ENCODE results near the gene MARCHF6. TPM values are rescaled to one million over a fixed set of nuclear protein-coding genes. Genes with fewer than 3 reads are reported as not detected.

The MARCHF6 gene
- total and polyA plus RNA-seq, 2 experiments from 2014 or later: 70.8 to 77.5 TPM

DNA sequence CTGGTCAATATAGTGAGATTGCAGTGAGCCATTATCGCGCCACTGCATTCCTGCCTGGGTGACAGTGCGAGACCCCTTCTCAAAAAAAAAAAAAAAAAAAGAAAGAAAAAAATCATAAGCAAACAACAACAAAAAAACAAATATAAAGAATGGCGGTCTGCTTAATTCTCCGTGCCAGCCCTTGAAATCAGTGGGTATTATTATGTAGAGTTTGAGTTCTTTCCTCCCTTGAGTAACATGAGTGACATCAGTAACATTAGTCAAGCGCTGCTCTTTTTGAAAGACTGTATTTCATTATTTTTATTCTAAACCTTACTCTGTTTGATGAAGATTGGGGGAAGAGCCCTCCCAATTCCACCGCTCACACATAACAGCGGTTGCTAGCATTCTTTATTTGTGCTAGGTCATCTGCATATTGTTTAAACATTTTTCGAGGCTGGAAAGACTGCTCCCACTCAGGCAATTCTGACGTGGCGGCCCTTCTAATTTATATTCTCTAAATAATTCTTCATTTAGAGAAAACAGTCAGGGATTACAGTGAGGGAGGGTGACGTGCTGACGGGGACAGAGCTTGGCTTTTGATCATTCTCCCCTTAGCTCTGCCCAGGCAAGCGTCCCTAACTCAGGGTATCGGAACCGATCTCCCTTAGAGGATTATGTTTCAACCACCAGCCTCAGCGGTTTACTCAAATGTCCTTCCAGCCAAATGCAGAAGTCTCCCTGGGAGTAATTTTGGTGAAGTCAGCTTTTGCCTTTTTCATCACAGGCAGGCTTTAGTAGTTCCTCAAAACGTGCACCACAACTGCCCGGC, 860 bp upstream of the MARCHF6 start:
- ATAC-seq: peak; percentile 46
- Mint-ChIP-seq H3K27ac (peak overlapping the region; percentile 96), H3K4me3 (peak overlapping the region; percentile 90)

More for the DNA sequence above, 860 bp upstream of the MARCHF6 start:
- H3K4me1 Mint-ChIP-seq: peaks cover 31% of the 10 kb centered on the region
- Histone ChIP-seq H3K9me2 (ENCODE audit: insufficient read depth) (no peaks in the 10 kb centered on the region), H3K4me2 (peak overlapping the region; percentile 94), H3K27ac (ENCODE audit: low read depth) (peak overlapping the region; percentile 96), H3K79me2 (replicated peaks; ENCODE audit: insufficient read depth) (peaks cover 35% of the 10 kb centered on the region), H2AFZ (peak overlapping the region; percentile 84; the same call in 1 of the 2 replicates), H3K4me3 (peak overlapping the region; percentile 82), H3K4me1 (ENCODE audit: insufficient read depth) (peaks cover 14% of the 10 kb centered on the region), H3K27me3 (ENCODE audit: insufficient read depth) (peaks cover 10% of the 10 kb centered on the region), H3K36me3 (ENCODE audit: insufficient read depth) (no peaks in the 10 kb centered on the region), H3F3A (replicated peaks; ENCODE audit: low read depth) (peaks cover 4% of the 10 kb centered on the region; the same call in 1 of the 2 replicates), H4K20me1 (replicated peaks; ENCODE audit: insufficient read depth) (peaks cover 13% of the 10 kb centered on the region; the same call in 1 of the 2 replicates)
- DNase-seq (ENCODE audit: low spot score): peak; percentile 64
- H3K27me3 Mint-ChIP-seq (ENCODE audit: insufficient read depth, low read depth, poor library complexity): peaks cover 15% of the 10 kb centered on the region
- no peak for TF ChIP-seq NANOG (IDR thresholded peaks at IDR 0.05; ENCODE audit: borderline replicate concordance)
- no peak for TF ChIP-seq POLR2AphosphoS5 (IDR thresholded peaks at IDR 0.05; ENCODE audit: low read depth)
- TF ChIP-seq ETS1 (IDR thresholded peaks at IDR 0.05): no peak
- no peak for TF ChIP-seq EZH2 (IDR thresholded peaks at IDR 0.05; ENCODE audit: low read depth, unreplicated experiment)
- TF ChIP-seq CREB1 (CRISPR knock-in tag; IDR thresholded peaks at IDR 0.05; ENCODE audit: low read depth): no peak
- no peak for TF ChIP-seq STAT1 (IDR thresholded peaks at IDR 0.05; ENCODE audit: unreplicated experiment)
- TF ChIP-seq, protein P1, sequence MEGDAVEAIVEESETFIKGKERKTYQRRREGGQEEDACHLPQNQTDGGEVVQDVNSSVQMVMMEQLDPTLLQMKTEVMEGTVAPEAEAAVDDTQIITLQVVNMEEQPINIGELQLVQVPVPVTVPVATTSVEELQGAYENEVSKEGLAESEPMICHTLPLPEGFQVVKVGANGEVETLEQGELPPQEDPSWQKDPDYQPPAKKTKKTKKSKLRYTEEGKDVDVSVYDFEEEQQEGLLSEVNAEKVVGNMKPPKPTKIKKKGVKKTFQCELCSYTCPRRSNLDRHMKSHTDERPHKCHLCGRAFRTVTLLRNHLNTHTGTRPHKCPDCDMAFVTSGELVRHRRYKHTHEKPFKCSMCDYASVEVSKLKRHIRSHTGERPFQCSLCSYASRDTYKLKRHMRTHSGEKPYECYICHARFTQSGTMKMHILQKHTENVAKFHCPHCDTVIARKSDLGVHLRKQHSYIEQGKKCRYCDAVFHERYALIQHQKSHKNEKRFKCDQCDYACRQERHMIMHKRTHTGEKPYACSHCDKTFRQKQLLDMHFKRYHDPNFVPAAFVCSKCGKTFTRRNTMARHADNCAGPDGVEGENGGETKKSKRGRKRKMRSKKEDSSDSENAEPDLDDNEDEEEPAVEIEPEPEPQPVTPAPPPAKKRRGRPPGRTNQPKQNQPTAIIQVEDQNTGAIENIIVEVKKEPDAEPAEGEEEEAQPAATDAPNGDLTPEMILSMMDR (conservative IDR thresholded peaks at IDR 0.05; ENCODE audit: low read depth in 2 of 2): no peak
- no peak for TF ChIP-seq ZNF114 (CRISPR knock-in tag; IDR thresholded peaks at IDR 0.05)
- TF ChIP-seq JUNB (IDR thresholded peaks at IDR 0.05; ENCODE audit: unreplicated experiment): no peak
- TF ChIP-seq, protein P2, sequence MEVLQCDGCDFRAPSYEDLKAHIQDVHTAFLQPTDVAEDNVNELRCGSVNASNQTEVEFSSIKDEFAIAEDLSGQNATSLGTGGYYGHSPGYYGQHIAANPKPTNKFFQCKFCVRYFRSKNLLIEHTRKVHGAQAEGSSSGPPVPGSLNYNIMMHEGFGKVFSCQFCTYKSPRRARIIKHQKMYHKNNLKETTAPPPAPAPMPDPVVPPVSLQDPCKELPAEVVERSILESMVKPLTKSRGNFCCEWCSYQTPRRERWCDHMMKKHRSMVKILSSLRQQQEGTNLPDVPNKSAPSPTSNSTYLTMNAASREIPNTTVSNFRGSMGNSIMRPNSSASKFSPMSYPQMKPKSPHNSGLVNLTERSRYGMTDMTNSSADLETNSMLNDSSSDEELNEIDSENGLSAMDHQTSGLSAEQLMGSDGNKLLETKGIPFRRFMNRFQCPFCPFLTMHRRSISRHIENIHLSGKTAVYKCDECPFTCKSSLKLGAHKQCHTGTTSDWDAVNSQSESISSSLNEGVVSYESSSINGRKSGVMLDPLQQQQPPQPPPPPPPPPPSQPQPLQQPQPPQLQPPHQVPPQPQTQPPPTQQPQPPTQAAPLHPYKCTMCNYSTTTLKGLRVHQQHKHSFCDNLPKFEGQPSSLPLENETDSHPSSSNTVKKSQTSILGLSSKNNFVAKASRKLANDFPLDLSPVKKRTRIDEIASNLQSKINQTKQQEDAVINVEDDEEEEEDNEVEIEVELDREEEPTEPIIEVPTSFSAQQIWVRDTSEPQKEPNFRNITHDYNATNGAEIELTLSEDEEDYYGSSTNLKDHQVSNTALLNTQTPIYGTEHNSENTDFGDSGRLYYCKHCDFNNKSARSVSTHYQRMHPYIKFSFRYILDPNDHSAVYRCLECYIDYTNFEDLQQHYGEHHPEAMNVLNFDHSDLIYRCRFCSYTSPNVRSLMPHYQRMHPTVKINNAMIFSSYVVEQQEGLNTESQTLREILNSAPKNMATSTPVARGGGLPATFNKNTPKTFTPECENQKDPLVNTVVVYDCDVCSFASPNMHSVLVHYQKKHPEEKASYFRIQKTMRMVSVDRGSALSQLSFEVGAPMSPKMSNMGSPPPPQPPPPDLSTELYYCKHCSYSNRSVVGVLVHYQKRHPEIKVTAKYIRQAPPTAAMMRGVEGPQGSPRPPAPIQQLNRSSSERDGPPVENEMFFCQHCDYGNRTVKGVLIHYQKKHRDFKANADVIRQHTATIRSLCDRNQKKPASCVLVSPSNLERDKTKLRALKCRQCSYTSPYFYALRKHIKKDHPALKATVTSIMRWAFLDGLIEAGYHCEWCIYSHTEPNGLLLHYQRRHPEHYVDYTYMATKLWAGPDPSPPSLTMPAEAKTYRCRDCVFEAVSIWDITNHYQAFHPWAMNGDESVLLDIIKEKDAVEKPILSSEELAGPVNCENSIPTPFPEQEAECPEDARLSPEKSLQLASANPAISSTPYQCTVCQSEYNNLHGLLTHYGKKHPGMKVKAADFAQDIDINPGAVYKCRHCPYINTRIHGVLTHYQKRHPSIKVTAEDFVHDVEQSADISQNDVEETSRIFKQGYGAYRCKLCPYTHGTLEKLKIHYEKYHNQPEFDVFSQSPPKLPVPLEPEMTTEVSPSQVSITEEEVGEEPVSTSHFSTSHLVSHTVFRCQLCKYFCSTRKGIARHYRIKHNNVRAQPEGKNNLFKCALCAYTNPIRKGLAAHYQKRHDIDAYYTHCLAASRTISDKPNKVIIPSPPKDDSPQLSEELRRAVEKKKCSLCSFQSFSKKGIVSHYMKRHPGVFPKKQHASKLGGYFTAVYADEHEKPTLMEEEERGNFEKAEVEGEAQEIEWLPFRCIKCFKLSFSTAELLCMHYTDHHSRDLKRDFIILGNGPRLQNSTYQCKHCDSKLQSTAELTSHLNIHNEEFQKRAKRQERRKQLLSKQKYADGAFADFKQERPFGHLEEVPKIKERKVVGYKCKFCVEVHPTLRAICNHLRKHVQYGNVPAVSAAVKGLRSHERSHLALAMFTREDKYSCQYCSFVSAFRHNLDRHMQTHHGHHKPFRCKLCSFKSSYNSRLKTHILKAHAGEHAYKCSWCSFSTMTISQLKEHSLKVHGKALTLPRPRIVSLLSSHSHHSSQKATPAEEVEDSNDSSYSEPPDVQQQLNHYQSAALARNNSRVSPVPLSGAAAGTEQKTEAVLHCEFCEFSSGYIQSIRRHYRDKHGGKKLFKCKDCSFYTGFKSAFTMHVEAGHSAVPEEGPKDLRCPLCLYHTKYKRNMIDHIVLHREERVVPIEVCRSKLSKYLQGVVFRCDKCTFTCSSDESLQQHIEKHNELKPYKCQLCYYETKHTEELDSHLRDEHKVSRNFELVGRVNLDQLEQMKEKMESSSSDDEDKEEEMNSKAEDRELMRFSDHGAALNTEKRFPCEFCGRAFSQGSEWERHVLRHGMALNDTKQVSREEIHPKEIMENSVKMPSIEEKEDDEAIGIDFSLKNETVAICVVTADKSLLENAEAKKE (CRISPR knock-in tag; IDR thresholded peaks at IDR 0.05): no peak
- no peak for TF ChIP-seq EZH2phosphoT487 (IDR thresholded peaks at IDR 0.05; ENCODE audit: unreplicated experiment)
- no peak for TF ChIP-seq ZNF331 (CRISPR knock-in tag; IDR thresholded peaks at IDR 0.05; ENCODE audit: low read depth)
- TF ChIP-seq REST (IDR thresholded peaks at IDR 0.05; ENCODE audit: unreplicated experiment): no peak
- no peaks in the 10 kb centered on the region; the same call in 2 of the 3 replicates for H3K36me3 Mint-ChIP-seq (ENCODE audit: low read depth)
- H3K9me3 Mint-ChIP-seq: no peaks in the 10 kb centered on the region

All from GM23338 (cell line).